ENCODE data around the gene PARD3. TPM values are rescaled to one million over a fixed set of nuclear protein-coding genes. Genes with fewer than 3 reads are reported as not detected.
"Not testable (repeated sequence)": the region's sequence is repeated elsewhere in the genome, so short reads cannot be mapped to it uniquely, and the experiment has no call there.

PARD3 gene
- total and polyA plus RNA-seq, 7 experiments from 2014 or later = 0.19 to 1.2 (median 0.43) TPM

- Histone ChIP-seq H3K4me1 (ENCODE audit: control insufficient read depth in 2 of 2, insufficient read depth in 2 of 2, low read length in 2 of 2) (no peaks in the 10 kb centered on the region), H3K9me3 (ENCODE audit: control insufficient read depth in 2 of 3, low read length in 3 of 3) (no peaks in the 10 kb centered on the region), H3K4me3 (ENCODE audit: low read length) (no peak overlapping the region), H3K36me3 (ENCODE audit: control insufficient read depth in 2 of 3, insufficient read depth in 3 of 3, low read length in 3 of 3) (no peaks in the 10 kb centered on the region), H3K27me3 (ENCODE audit: control insufficient read depth in 2 of 2, insufficient read depth in 2 of 2, low read length in 2 of 2) (no peaks in the 10 kb centered on the region), H3K27ac (ENCODE audit: low read depth, low read length) (no peak overlapping the region)
- ATAC-seq = no peak
- no peak overlapping the region for H3K4me3 Mint-ChIP-seq
- H3K36me3 Mint-ChIP-seq = no peaks in the 10 kb centered on the region
- H3K27ac Mint-ChIP-seq = no peak overlapping the region
- intact Hi-C loops (cut with micrococcal nuclease) = no loop called here
- peaks cover 0 to 4% (median 0%) of the 10 kb centered on the region in 11 donors for H3K9me3 Mint-ChIP-seq
- DNase-seq = no peak
- POLR2A ChIA-PET = no interaction called here
- peaks cover 0 to 6% (median 2%) of the 10 kb centered on the region in 7 donors for H3K4me1 Mint-ChIP-seq
- CTCF ChIA-PET = no interaction called here
- no peaks in the 10 kb centered on the region for H3K27me3 Mint-ChIP-seq
Observed at GRCh38 chr10:34364253-34365037, 450.7 kb downstream of the PARD3 start.

GRCh38 chr10:34360984-34361383, 454.1 kb downstream of the PARD3 start:
- Mint-ChIP-seq H3K4me3 (no peak overlapping the region), H3K4me1 (no peaks in the 10 kb centered on the region), H3K27ac (no peak overlapping the region), H3K9me3 (no peaks in the 10 kb centered on the region), H3K36me3 (no peaks in the 10 kb centered on the region), H3K27me3 (peaks cover 0 to 3% (median 0%) of the 10 kb centered on the region in 5 donors)
- no peak for ATAC-seq
- Histone ChIP-seq H3K36me3 (ENCODE audit: control insufficient read depth in 2 of 3, insufficient read depth in 3 of 3, low read length in 3 of 3) (no peaks in the 10 kb centered on the region), H3K4me3 (ENCODE audit: low read length) (no peak overlapping the region), H3K4me1 (ENCODE audit: control insufficient read depth in 2 of 2, insufficient read depth in 2 of 2, low read length in 2 of 2) (no peaks in the 10 kb centered on the region), H3K27ac (ENCODE audit: low read depth, low read length) (no peak overlapping the region), H3K9me3 (ENCODE audit: control insufficient read depth in 2 of 3, low read length in 3 of 3) (no peaks in the 10 kb centered on the region), H3K27me3 (ENCODE audit: control insufficient read depth in 2 of 2, insufficient read depth in 2 of 2, low read length in 2 of 2) (no peaks in the 10 kb centered on the region)
- ChIA-PET POLR2A (no interaction called here), CTCF (no interaction called here)
- intact Hi-C loops (cut with micrococcal nuclease) = no loop called here
- DNase-seq = no peak

- Mint-ChIP-seq H3K9me3 (no peaks in the 10 kb centered on the region), H3K36me3 (no peaks in the 10 kb centered on the region), H3K27me3 (peaks cover 0 to 4% (median 0%) of the 10 kb centered on the region in 5 donors), H3K4me1 (no peaks in the 10 kb centered on the region), H3K27ac (no peak overlapping the region), H3K4me3 (no peak overlapping the region)
- H3K9me3 ChIP-seq (ENCODE audit: control insufficient read depth in 2 of 3, low read length in 3 of 3) = no peaks in the 10 kb centered on the region
- H3K4me1 ChIP-seq (ENCODE audit: control insufficient read depth in 2 of 2, insufficient read depth in 2 of 2, low read length in 2 of 2) = no peaks in the 10 kb centered on the region
- DNase-seq (no peak), ATAC-seq (no peak)
- H3K36me3 ChIP-seq (ENCODE audit: control insufficient read depth in 2 of 3, insufficient read depth in 3 of 3, low read length in 3 of 3) = no peaks in the 10 kb centered on the region
- no peaks in the 10 kb centered on the region for H3K27me3 ChIP-seq (ENCODE audit: control insufficient read depth in 2 of 2, insufficient read depth in 2 of 2, low read length in 2 of 2)
- ChIA-PET POLR2A (no interaction called here), CTCF (no interaction called here)
- H3K4me3 ChIP-seq (ENCODE audit: low read length) = no peak overlapping the region
- H3K27ac ChIP-seq (ENCODE audit: low read depth, low read length) = no peak overlapping the region
- intact Hi-C loops (cut with micrococcal nuclease) = no loop called here
Observed at GRCh38 chr10:34359435-34359813, 455.7 kb downstream of the PARD3 start.

- Mint-ChIP-seq H3K27me3 (peaks cover 0 to 5% (median 0%) of the 10 kb centered on the region in 5 donors), H3K4me3 (no peak overlapping the region), H3K4me1 (no peaks in the 10 kb centered on the region), H3K36me3 (no peaks in the 10 kb centered on the region), H3K9me3 (no peaks in the 10 kb centered on the region), H3K27ac (no peak overlapping the region)
- Histone ChIP-seq H3K4me1 (ENCODE audit: control insufficient read depth in 2 of 2, insufficient read depth in 2 of 2, low read length in 2 of 2) (no peaks in the 10 kb centered on the region), H3K36me3 (ENCODE audit: control insufficient read depth in 2 of 3, insufficient read depth in 3 of 3, low read length in 3 of 3) (no peaks in the 10 kb centered on the region), H3K4me3 (ENCODE audit: low read length) (no peak overlapping the region), H3K9me3 (ENCODE audit: control insufficient read depth in 2 of 3, low read length in 3 of 3) (no peaks in the 10 kb centered on the region), H3K27me3 (ENCODE audit: control insufficient read depth in 2 of 2, insufficient read depth in 2 of 2, low read length in 2 of 2) (no peaks in the 10 kb centered on the region), H3K27ac (ENCODE audit: low read depth, low read length) (no peak overlapping the region)
- ATAC-seq = no peak
- intact Hi-C loops (cut with micrococcal nuclease) = no loop called here
- DNase-seq = no peak
- ChIA-PET CTCF (no interaction called here), POLR2A (no interaction called here)
Observed at GRCh38 chr10:34358729-34359434, 456.2 kb downstream of the PARD3 start.

GRCh38 chr10:34356463-34356862, 458.6 kb downstream of the PARD3 start:
- POLR2A ChIA-PET = no interaction called here
- Mint-ChIP-seq H3K4me1 (no peaks in the 10 kb centered on the region), H3K9me3 (peaks cover 0 to under 1% (median 0%) of the 10 kb centered on the region in 11 donors), H3K4me3 (no peak overlapping the region), H3K36me3 (no peaks in the 10 kb centered on the region), H3K27ac (no peak overlapping the region), H3K27me3 (peaks cover 0 to 5% (median 0%) of the 10 kb centered on the region in 5 donors)
- H3K4me3 ChIP-seq (ENCODE audit: low read length) = no peak overlapping the region
- no peaks in the 10 kb centered on the region for H3K4me1 ChIP-seq (ENCODE audit: control insufficient read depth in 2 of 2, insufficient read depth in 2 of 2, low read length in 2 of 2)
- ATAC-seq (no peak), DNase-seq (no peak)
- CTCF ChIA-PET = no interaction called here
- intact Hi-C loops (cut with micrococcal nuclease) = no loop called here
- H3K36me3 ChIP-seq (ENCODE audit: control insufficient read depth in 2 of 3, insufficient read depth in 3 of 3, low read length in 3 of 3) = no peaks in the 10 kb centered on the region
- H3K27ac ChIP-seq (ENCODE audit: low read depth, low read length) = no peak overlapping the region
- H3K9me3 ChIP-seq (ENCODE audit: control insufficient read depth in 2 of 3, low read length in 3 of 3) = no peaks in the 10 kb centered on the region
- H3K27me3 ChIP-seq (ENCODE audit: control insufficient read depth in 2 of 2, insufficient read depth in 2 of 2, low read length in 2 of 2) = no peaks in the 10 kb centered on the region

- H3K4me1 ChIP-seq (ENCODE audit: control insufficient read depth in 2 of 2, insufficient read depth in 2 of 2, low read length in 2 of 2); H3K27ac Mint-ChIP-seq; intact Hi-C loops (cut with micrococcal nuclease); H3K27me3 Mint-ChIP-seq; CTCF ChIA-PET; H3K27me3 ChIP-seq (ENCODE audit: control insufficient read depth in 2 of 2, insufficient read depth in 2 of 2, low read length in 2 of 2); H3K36me3 ChIP-seq (ENCODE audit: control insufficient read depth in 2 of 3, insufficient read depth in 3 of 3, low read length in 3 of 3); H3K4me1 Mint-ChIP-seq; H3K36me3 Mint-ChIP-seq; DNase-seq; ATAC-seq; H3K9me3 ChIP-seq (ENCODE audit: control insufficient read depth in 2 of 3, low read length in 3 of 3); H3K9me3 Mint-ChIP-seq; POLR2A ChIA-PET; H3K4me3 Mint-ChIP-seq; H3K4me3 ChIP-seq (ENCODE audit: low read length); H3K27ac ChIP-seq (ENCODE audit: low read depth, low read length): not testable (repeated sequence)
Observed at GRCh38 chr10:34353530-34353929, 461.6 kb downstream of the PARD3 start.

Data from naive thymus-derived CD4-positive, alpha-beta T cell (primary cell).